ENCODE measurements around the gene ALG13.
"Not testable (repeated sequence)": the region's sequence is repeated elsewhere in the genome, so short reads cannot be mapped to it uniquely, and the experiment has no call there.

The ALG13 gene

DNA sequence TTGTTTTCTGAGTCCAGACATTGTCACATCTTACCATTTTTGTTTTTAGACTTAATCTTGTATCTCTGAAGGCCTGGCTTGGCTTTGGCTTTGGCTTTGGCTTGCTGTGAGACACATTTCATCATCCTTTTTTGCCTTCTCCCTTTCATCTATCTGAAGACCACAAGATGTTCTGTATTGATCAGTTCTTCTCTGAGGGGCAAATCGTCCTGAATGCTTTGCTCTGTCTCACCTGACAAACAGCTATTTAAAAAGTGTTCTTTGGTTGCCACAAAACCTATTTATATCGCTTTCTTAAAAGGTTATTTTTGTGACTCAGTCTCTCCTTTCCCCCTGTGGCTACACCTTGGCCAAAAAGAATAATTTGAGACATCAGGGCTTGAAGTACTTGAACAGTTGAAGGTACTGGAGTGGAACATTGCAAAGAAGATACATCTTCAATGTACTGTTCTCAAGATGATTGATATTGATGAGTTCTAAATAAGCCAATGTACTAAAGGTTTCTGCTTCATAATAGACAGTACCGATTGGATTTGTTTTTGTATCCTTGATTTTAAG, 80.7 kb downstream of the ALG13 start:
- no peak for DNase-seq

DNA sequence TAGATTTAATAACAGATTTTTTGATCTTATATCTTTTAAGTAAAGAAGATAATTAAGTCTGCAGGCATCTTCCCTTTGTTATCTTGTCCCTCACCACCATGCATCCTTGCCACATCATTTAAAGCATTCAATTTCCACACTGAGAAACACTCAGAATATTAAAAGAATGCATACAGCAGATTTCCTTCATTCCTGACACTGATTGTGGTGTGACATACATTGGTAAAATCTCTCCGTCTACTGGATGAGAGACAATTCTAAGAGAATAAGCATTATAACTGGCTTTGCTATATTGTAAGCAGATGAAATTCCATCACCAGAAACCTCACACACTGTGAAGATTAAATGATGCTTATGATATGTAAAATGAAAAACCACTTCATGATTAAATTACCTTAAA, 97.6 kb downstream of the ALG13 start:
- no peak for DNase-seq

DNA sequence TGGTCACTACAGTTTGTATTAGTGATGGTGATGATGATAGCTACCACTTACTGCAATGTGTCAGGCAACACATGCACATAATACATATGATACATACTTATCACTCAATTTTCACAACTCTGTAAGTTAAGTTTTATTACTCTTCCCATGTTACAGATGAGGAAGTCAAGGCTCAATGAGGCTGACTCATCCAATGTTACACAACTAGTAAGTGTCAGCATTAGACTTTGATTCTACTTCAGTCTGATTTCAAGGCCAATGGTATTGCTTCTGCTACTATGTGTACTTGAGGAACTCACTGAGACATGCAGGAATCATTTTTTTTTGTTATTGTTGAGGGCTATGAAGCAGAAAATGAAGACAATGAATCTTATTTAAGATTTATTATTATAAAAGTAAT, 98.6 kb downstream of the ALG13 start:
- DNase-seq: no peak

DNA sequence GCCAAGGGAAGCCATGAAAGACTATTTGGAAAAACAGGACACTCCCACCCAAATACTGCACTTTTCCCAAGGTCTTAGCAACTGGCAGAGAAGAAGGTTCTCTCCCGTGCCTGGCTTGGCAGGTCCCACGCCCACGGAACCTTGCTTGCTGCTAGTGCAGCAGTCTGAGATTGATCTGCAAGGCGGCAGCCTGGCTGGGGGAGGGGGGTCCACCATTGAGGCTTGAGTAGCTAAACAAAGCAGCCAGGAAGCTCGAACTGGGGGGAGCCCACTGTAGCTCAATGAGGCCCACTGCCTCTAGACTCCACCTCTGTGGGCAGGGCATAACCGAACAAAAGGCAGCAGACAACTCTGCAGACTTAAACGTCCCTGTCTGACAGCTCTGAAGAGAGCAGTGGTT, 103.7 kb downstream of the ALG13 start:
- no peak for DNase-seq

DNA sequence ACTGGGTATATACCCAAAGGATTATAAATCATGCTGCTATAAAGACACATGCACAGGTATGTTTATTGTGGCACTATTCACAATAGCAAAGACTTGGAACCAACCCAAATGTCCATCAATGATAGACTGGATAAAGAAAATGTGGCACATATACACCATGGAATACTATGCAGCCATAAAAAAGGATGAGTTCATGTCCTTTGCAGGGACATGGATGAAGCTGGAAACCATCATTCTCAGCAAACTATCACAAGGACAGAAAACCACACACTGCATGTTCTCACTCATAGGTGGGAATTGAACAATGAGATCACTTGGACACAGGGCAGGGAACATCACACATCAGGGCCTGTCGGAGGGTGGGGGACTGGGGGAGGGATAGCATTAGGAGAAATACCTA, 109.1 kb downstream of the ALG13 start:
- DNase-seq: not testable (repeated sequence)
